ENCODE results near the gene CPA1. TPM values are rescaled to one million over a fixed set of nuclear protein-coding genes. Genes with fewer than 3 reads are reported as not detected.

CPA1 gene
- total RNA-seq, 1 donor from 2014 or later = 27.8 TPM

- no peak for DNase-seq (ENCODE audit: low spot score)
These were observed 14.3 kb downstream of the CPA1 start for GRCh38 chr7:130394421-130395195.

- DNase-seq (ENCODE audit: low spot score) = no peak
These were observed 15.1 kb downstream of the CPA1 start for GRCh38 chr7:130395421-130395820.

- no peak for DNase-seq (ENCODE audit: low spot score)
These were observed 15.8 kb downstream of the CPA1 start for GRCh38 chr7:130396109-130396508.

- no peak for DNase-seq (ENCODE audit: low spot score)
These were observed 16.9 kb downstream of the CPA1 start for GRCh38 chr7:130397051-130397757.

- DNase-seq (ENCODE audit: low spot score) = no peak
These were observed 17.4 kb downstream of the CPA1 start for GRCh38 chr7:130397758-130398073.

GRCh38 chr7:130398526-130399090, 18.3 kb downstream of the CPA1 start:
- no peak for DNase-seq (ENCODE audit: low spot score)

- DNase-seq (ENCODE audit: low spot score) = no peak
These were observed 19.9 kb downstream of the CPA1 start for GRCh38 chr7:130400120-130400572.

GRCh38 chr7:130401101-130401500, 20.8 kb downstream of the CPA1 start:
- DNase-seq (ENCODE audit: low spot score) = no peak

GRCh38 chr7:130401578-130401977, 21.3 kb downstream of the CPA1 start:
- DNase-seq (ENCODE audit: low spot score) = no peak

GRCh38 chr7:130405003-130405402, 24.7 kb downstream of the CPA1 start:
- DNase-seq (ENCODE audit: low spot score) = no peak

GRCh38 chr7:130409067-130409711, 28.9 kb downstream of the CPA1 start:
- no peak for DNase-seq (ENCODE audit: low spot score)

- DNase-seq (ENCODE audit: low spot score) = no peak
These were observed 29.4 kb downstream of the CPA1 start for GRCh38 chr7:130409712-130410072.

GRCh38 chr7:130410868-130411541, 30.7 kb downstream of the CPA1 start:
- DNase-seq (ENCODE audit: low spot score) = no peak

GRCh38 chr7:130413201-130413600, 32.9 kb downstream of the CPA1 start:
- DNase-seq (ENCODE audit: low spot score) = no peak

GRCh38 chr7:130415006-130415405, 34.7 kb downstream of the CPA1 start:
- no peak for DNase-seq (ENCODE audit: low spot score)

- no peak for DNase-seq (ENCODE audit: low spot score)
These were observed 36.9 kb downstream of the CPA1 start for GRCh38 chr7:130417213-130417612.

GRCh38 chr7:130418306-130418705, 38.0 kb downstream of the CPA1 start:
- no peak for DNase-seq (ENCODE audit: low spot score)

- no peak for DNase-seq (ENCODE audit: low spot score)
These were observed 39.4 kb downstream of the CPA1 start for GRCh38 chr7:130419658-130420057.

- DNase-seq (ENCODE audit: low spot score) = no peak
These were observed 40.8 kb downstream of the CPA1 start for GRCh38 chr7:130420943-130421578.

GRCh38 chr7:130421684-130422083, 41.4 kb downstream of the CPA1 start:
- DNase-seq (ENCODE audit: low spot score) = no peak

GRCh38 chr7:130423501-130424037, 43.3 kb downstream of the CPA1 start:
- DNase-seq (ENCODE audit: low spot score) = no peak
